HepG2 (cell line): ENCODE measurements around the gene DDR2. TPM values are rescaled to one million over a fixed set of nuclear protein-coding genes. Genes with fewer than 3 reads are reported as not detected.

Experiments used
- ATAC-seq: fragments of 200-7000 bp; cut with Tn5 transposase; 3 replicates; pipeline ENCODE4 v1.9.1; 2020; ENCODE audit warnings: mild to moderate bottlenecking, moderate library complexity
- BruUV-seq: library from RNA; stranded (reverse); fragments of 400-500 nt; replicated peaks from 2 replicates; lab custom pipeline; 2021; lab: Mats Ljungman, UMichigan
- CTCF ChIA-PET: fragments of 300-600 bp; formaldehyde crosslinking; extraction: SDS; loops from one replicate; lab custom pipeline; 2021; ENCODE audit warnings: low total read pairs, inconsistent platforms, low intra/inter-chr PET ratio; lab: Yijun Ruan, JAX
- POLR2A ChIA-PET: fragments of 350-600 bp; sonication (Branson Sonifier 250); formaldehyde crosslinking; loops from one replicate; lab custom pipeline; 2020; ENCODE audit warnings: antibody characterized with exemption, inconsistent platforms; lab: Yijun Ruan, JAX
- DNase-seq: peaks from one replicate; pipeline ENCODE4 v3.0.0-alpha.2; 2015; ENCODE audit warnings: low spot score
- FAIRE-seq: peaks from 3 replicates; lab custom pipeline; 2011; peaks lifted over from hg19 to GRCh38; lab: Jason Lieb, UNC
- H2AFZ ChIP-seq: one replicate; pipeline ENCODE4 v1.6.1; 2011; ENCODE audit warnings: low read length, inconsistent platforms
- H3K27ac ChIP-seq: fragments of 300-600 bp; 3 replicates; pipeline ENCODE4 v1.8.0; 2011; ENCODE audit warnings: mixed run types, mild to moderate bottlenecking, mixed read lengths, low read length, inconsistent platforms; ENCODE audit not compliant: insufficient read depth; ENCODE audit errors: extremely low read length
- H3K27me3 ChIP-seq, 2 experiments: fragments of 200-600 bp in 1 of 2; 2 replicates in 1 of 2; 3 replicates in 1 of 2; pipeline versions ENCODE4 v1.6.0 to v1.8.0; 2011; ENCODE audit warnings: low read length in 2 of 2, mild to moderate bottlenecking in 2 of 2, moderate library complexity in 2 of 2, inconsistent platforms in 1 of 2; ENCODE audit not compliant: insufficient read depth in 2 of 2, control insufficient read depth in 1 of 2
- H3K36me3 ChIP-seq, 2 experiments: fragments of 200-600 bp in 1 of 2; replicated peaks in 1 of 2; 2 replicates in 1 of 2; 3 replicates in 1 of 2; pipeline versions ENCODE4 v1.5.1 to v1.8.0; 2011; ENCODE audit warnings: low read length in 2 of 2, inconsistent platforms in 1 of 2; ENCODE audit not compliant: insufficient read depth in 2 of 2, control insufficient read depth in 1 of 2
- H3K4me1 ChIP-seq: 2 replicates; pipeline ENCODE4 v1.5.1; 2012; ENCODE audit warnings: low read length, inconsistent platforms; ENCODE audit not compliant: insufficient read depth
- H3K4me2 ChIP-seq: 2 replicates; pipeline ENCODE4 v1.6.0; 2011; ENCODE audit warnings: low read depth, low read length, inconsistent platforms
- H3K4me3 ChIP-seq, 3 experiments: fragments of 200-600 bp in 1 of 3; sonication (generic), shearing (Covaris generic) in 1 of 3; replicated peaks in 1 of 3; 2 replicates each; pipeline ENCODE4 v1.5.1; 2011 to 2016; ENCODE audit warnings: low read length in 3 of 3, inconsistent platforms in 2 of 3, low read depth in 2 of 3, mild to moderate bottlenecking in 2 of 3, control low read depth in 1 of 3, mixed read lengths in 1 of 3; ENCODE audit not compliant: insufficient read depth in 1 of 3
- H3K79me2 ChIP-seq: one replicate; pipeline ENCODE4 v1.6.1; 2011; ENCODE audit warnings: low read length, inconsistent platforms; ENCODE audit not compliant: insufficient read depth
- H3K9ac ChIP-seq: 2 replicates; pipeline ENCODE4 v1.6.0; 2011; ENCODE audit warnings: mild to moderate bottlenecking, low read depth, low read length, inconsistent platforms; ENCODE audit not compliant: insufficient read depth
- H3K9me3 ChIP-seq: 2 replicates; pipeline ENCODE4 v1.5.1; 2012; ENCODE audit warnings: mild to moderate bottlenecking, low read length
- H4K20me1 ChIP-seq: 2 replicates; pipeline ENCODE4 v1.6.0; 2011; ENCODE audit warnings: inconsistent platforms, mild to moderate bottlenecking, low read length, moderate library complexity; ENCODE audit not compliant: insufficient read depth
- ASH2L ChIP-seq: fragments of 300-600, 200-600 bp; sonication (generic); IDR thresholded peaks from 2 replicates; pipeline ENCODE4 v1.7.0; 2017; ENCODE audit warnings: low read depth, mild to moderate bottlenecking, moderate library complexity, mixed read lengths, low read length; ENCODE audit not compliant: insufficient read length
- ATM ChIP-seq: fragments of 450-650 bp; IDR thresholded peaks from 2 replicates; pipeline ENCODE4 v1.7.1; 2017; ENCODE audit warnings: mild to moderate bottlenecking, borderline replicate concordance
- CHD2 ChIP-seq: IDR thresholded peaks from 2 replicates; pipeline ENCODE4 v1.6.1; 2011; ENCODE audit warnings: low read depth, low read length, improper control_type of control experiment
- FOXO4 ChIP-seq: sonication (generic); formaldehyde crosslinking; conservative IDR thresholded peaks from 2 replicates; pipeline ENCODE4 v1.8.1; 2023; ENCODE audit warnings: missing genetic modification reagents
- GPN1 ChIP-seq: sonication (generic); formaldehyde crosslinking; IDR thresholded peaks from 2 replicates; pipeline ENCODE4 v1.5.1; 2020; ENCODE audit warnings: missing genetic modification reagents, borderline replicate concordance
- HBP1 ChIP-seq: IDR thresholded peaks from 2 replicates; pipeline ENCODE4 v1.6.1; 2016; ENCODE audit warnings: low read depth, control low read depth
- KLF11 ChIP-seq: IDR thresholded peaks from 2 replicates; pipeline ENCODE4 v1.6.1; 2016; ENCODE audit warnings: missing compliant biosample characterization
- MXD3 ChIP-seq: IDR thresholded peaks from 2 replicates; pipeline ENCODE4 v1.6.1; 2016; ENCODE audit warnings: mild to moderate bottlenecking, missing biosample characterization, missing genetic modification reagents
- NR2F1 ChIP-seq, 2 experiments: fragments of 450-650 bp in 1 of 2; formaldehyde crosslinking in 1 of 2; IDR thresholded peaks; 2 replicates each; pipeline versions ENCODE4 v1.5.0 to v1.6.1; 2016 to 2020; ENCODE audit warnings: mild to moderate bottlenecking in 1 of 2, missing compliant biosample characterization in 1 of 2, missing genetic modification reagents in 1 of 2, moderate library complexity in 1 of 2
- SKIL ChIP-seq: sonication (generic); formaldehyde crosslinking; IDR thresholded peaks from 2 replicates; pipeline ENCODE4 v1.8.0; 2022; ENCODE audit warnings: missing genetic modification reagents, mild to moderate bottlenecking, moderate library complexity, borderline replicate concordance
- TFDP2 ChIP-seq: sonication (generic); formaldehyde crosslinking; IDR thresholded peaks from 2 replicates; pipeline ENCODE4 v1.4.0; 2020; ENCODE audit warnings: missing genetic modification reagents
- TRIM22 ChIP-seq: fragments of 450-650 bp; IDR thresholded peaks from 2 replicates; pipeline ENCODE4 v1.6.1; 2017
- YEATS4 ChIP-seq: sonication (generic); formaldehyde crosslinking; IDR thresholded peaks from 2 replicates; pipeline ENCODE4 v1.4.0; 2020; ENCODE audit warnings: missing genetic modification reagents, borderline replicate concordance
- ZNF224 ChIP-seq: sonication (generic); formaldehyde crosslinking; IDR thresholded peaks from 2 replicates; pipeline ENCODE4 v1.5.0; 2020; ENCODE audit warnings: mild to moderate bottlenecking, missing genetic modification reagents
- WGBS: methylation state at CpG from one replicate; pipeline ENCODE4 v1.1.6; 2017; ENCODE audit warnings: low lambda C conversion rate; 5-methylcytosine and 5-hydroxymethylcytosine counted together
- in situ Hi-C: cut with HindIII; loops from 2 replicates; pipeline ENCODE4 v1.10.0; 2017; ENCODE audit warnings: low pct_unique_long_range_greater_than_20kb; ENCODE audit not compliant: extremely low pct_ligation_motif_present
- intact Hi-C: fragments of 100-400 bp; cut with micrococcal nuclease; formaldehyde crosslinking; loops from one replicate; pipeline ENCODE4 v1.10.0; 2022; ENCODE audit not compliant: unreplicated experiment
- polyA plus RNA-seq, 8 experiments: library from polyadenylated mRNA; depleted of rRNA in 3 of 8; stranded (reverse) in 7 of 8; unstranded in 1 of 8; fragments of >200 nt; fragmentation: Illumina TruSeq in 4 of 8; extraction: Trizol in 4 of 8; gene quantifications; 2 replicates each; pipeline versions ENCODE4 v1.2.1 to v1.2.3, GENCODE V29; 2011 to 2016; ENCODE audit warnings: low read depth in 4 of 8, missing spikeins in 1 of 8, mixed read lengths in 1 of 8; ENCODE audit not compliant: insufficient read depth in 1 of 8
- total RNA-seq, 5 experiments: library from RNA; depleted of rRNA; stranded (reverse); fragments of >200 nt; fragmentation: Illumina TruSeq; extraction: Trizol; gene quantifications; 2 replicates each; pipeline ENCODE4 v1.2.3, GENCODE V29; 2016; ENCODE audit warnings: low read depth in 1 of 5

DDR2 gene
- total and polyA plus RNA-seq, 2 of the 13 experiments (the other 11 are each of a cell fraction or from before 2014, with no cell fraction given) = 0.36 to 0.38 TPM

- H2AFZ ChIP-seq = no peak overlapping the region
- in situ Hi-C loops = no loop called here
- FAIRE-seq (no peak), DNase-seq (no peak), ATAC-seq (no peak)
- H3K79me2 ChIP-seq = no peaks in the 10 kb centered on the region
- H3K4me3 ChIP-seq = no peak overlapping the region
- H3K9me3 ChIP-seq = no peaks in the 10 kb centered on the region
- intact Hi-C loops = no loop called here
- H3K36me3 ChIP-seq = no peaks in the 10 kb centered on the region
- ChIA-PET POLR2A (no interaction called here), CTCF (no interaction called here)
- no peaks in the 10 kb centered on the region for H4K20me1 ChIP-seq
- H3K27me3 ChIP-seq = peaks cover 0 to 7% of the 10 kb centered on the region in 2 experiments; a peak in 2 of 5 replicates
- WGBS = 21% methylated on average over 2 of the region's 2 CpGs
- H3K27ac ChIP-seq = no peak overlapping the region
- no peak overlapping the region for H3K4me2 ChIP-seq
- H3K4me1 ChIP-seq = peaks cover 21% of the 10 kb centered on the region
- BruUV-seq = no TSS peak
- H3K9ac ChIP-seq = no peak overlapping the region
- TF ChIP-seq ZNF224 (CRISPR knock-in tag) = no peak
- no peak for TF ChIP-seq KLF11 (CRISPR knock-in tag)
- TF ChIP-seq TFDP2 (CRISPR knock-in tag) = no peak
- no peak for TF ChIP-seq FOXO4 (CRISPR knock-in tag)
- no peak for TF ChIP-seq ATM
- no peak for TF ChIP-seq ASH2L
- TF ChIP-seq NR2F1 (CRISPR knock-in tag; IDR thresholded peaks at IDR 0.05) = no peak
- TF ChIP-seq MXD3 = no peak
- TF ChIP-seq SKIL (CRISPR knock-in tag) = no peak
- no peak for TF ChIP-seq TRIM22
- TF ChIP-seq HBP1 = no peak
- no peak for TF ChIP-seq CHD2
- TF ChIP-seq YEATS4 (CRISPR knock-in tag) = no peak
- no peak for TF ChIP-seq GPN1
These were observed 191.7 kb downstream of the DDR2 start for GRCh38 chr1:162823771-162824525.
